ENCODE results near the gene MAP2K3.

Gene MAP2K3

DNA sequence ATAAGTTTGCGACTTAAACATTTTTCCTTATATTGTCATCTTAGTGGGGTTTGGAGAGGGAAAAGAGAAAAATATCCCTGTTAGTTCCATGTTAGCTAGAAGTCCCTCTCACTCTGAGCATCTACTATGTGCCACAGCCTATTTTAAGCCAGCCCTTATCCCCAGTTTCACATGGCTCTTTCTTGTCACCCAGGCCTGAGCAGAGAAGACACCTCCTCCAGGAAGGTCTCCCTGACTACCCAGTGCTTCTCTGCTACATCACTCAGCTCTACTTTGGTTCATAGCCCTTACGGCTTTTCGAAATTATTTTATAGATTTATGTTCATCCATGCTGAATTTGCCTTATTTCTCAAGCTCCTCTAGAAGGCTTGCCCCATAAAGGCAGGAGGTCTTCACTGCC lies 7.2 kb upstream of the MAP2K3 start:
- no peak for DNase-seq (ENCODE audit: low read depth)
- H3K4me3 ChIP-seq (replicated peaks; ENCODE audit: low read depth, low read length): no peak overlapping the region
- TF ChIP-seq, protein P1, sequence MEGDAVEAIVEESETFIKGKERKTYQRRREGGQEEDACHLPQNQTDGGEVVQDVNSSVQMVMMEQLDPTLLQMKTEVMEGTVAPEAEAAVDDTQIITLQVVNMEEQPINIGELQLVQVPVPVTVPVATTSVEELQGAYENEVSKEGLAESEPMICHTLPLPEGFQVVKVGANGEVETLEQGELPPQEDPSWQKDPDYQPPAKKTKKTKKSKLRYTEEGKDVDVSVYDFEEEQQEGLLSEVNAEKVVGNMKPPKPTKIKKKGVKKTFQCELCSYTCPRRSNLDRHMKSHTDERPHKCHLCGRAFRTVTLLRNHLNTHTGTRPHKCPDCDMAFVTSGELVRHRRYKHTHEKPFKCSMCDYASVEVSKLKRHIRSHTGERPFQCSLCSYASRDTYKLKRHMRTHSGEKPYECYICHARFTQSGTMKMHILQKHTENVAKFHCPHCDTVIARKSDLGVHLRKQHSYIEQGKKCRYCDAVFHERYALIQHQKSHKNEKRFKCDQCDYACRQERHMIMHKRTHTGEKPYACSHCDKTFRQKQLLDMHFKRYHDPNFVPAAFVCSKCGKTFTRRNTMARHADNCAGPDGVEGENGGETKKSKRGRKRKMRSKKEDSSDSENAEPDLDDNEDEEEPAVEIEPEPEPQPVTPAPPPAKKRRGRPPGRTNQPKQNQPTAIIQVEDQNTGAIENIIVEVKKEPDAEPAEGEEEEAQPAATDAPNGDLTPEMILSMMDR (IDR thresholded peaks at IDR 0.05; ENCODE audit: low read length, missing control alignments): no peak

DNA sequence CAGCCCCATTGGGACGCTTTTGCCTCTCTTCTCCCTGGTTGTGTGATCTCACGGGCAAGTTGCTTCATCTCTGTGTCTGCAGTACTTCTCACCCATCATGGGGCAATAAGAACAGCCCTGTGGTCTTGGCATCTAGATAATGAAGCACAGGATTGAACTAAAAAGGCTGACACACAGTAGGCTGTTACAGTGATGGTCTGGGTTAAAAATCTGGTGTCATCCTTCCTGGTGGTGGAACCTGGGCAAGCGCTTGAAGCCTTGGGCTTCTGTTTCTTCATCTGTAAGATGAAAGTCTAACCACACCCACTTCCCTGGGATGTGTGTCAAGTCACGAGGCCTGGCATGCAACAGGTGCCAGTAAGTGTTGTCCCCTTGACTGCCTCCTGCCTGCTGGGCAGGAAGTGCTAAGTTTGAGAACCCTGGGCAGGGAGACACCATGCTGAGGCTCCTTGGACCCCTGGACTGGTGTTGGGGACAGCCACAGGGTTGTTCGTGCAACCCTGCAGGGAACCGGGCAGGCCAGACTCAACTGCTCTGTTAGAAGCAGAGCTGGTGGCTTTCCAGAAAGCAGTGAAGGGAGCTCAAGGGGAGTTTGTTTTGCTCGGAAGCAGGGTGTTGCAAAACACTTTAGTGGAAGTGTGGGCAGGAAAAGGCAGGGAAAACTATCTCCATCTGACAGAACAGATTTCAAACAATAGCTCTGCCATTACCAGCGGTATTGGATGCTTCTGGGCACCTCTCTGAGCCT lies 5.9 kb upstream of the MAP2K3 start:
- peak; percentile 70 for DNase-seq (ENCODE audit: low read depth)
- TF ChIP-seq, protein P1 (IDR thresholded peaks at IDR 0.05; ENCODE audit: low read length, missing control alignments): no peak
- H3K4me3 ChIP-seq (replicated peaks; ENCODE audit: low read depth, low read length): no peak overlapping the region

DNA sequence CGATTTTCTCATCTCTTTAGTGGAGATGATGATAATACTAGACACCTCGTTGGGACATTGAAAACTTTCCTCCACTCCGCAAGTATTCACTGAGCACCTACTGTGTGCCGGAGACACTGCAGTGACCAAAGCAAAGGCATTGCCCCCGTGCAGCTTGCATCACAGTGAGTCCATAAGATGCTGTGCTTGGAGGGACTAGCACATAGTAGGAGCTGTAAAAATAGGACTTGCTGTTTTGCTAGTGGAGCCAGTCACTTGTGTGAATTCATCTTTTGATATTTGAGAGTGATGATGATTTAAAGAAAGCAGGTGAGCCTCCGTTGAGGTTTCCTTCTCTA lies 5.3 kb upstream of the MAP2K3 start:
- DNase-seq (ENCODE audit: low read depth): no peak
- no peak overlapping the region for H3K4me3 ChIP-seq (replicated peaks; ENCODE audit: low read depth, low read length)
- TF ChIP-seq, protein P1 (IDR thresholded peaks at IDR 0.05; ENCODE audit: low read length, missing control alignments): no peak

DNA sequence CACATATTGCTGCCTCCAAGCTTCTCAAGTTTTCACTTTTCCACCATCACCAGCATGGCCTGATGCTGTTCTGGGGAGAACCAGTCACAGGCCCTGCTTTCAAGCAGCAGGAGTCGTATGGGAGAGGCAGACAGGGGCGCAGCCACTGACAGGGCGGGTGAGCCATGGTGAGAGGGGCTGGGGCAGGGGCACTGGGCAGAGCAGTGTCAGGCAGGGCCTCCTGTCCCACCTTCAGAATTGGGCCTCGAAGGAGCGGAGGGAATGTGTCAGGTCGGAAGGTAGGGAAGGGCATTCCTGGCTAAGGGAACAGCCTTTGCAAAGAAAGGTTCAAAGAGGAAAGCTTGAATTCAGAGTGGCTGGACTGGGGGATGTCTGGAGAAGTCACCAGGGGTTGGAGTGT lies 4.9 kb upstream of the MAP2K3 start:
- TF ChIP-seq, protein P1 (IDR thresholded peaks at IDR 0.05; ENCODE audit: low read length, missing control alignments): no peak
- DNase-seq (ENCODE audit: low read depth): no peak
- H3K4me3 ChIP-seq (replicated peaks; ENCODE audit: low read depth, low read length): no peak overlapping the region

DNA sequence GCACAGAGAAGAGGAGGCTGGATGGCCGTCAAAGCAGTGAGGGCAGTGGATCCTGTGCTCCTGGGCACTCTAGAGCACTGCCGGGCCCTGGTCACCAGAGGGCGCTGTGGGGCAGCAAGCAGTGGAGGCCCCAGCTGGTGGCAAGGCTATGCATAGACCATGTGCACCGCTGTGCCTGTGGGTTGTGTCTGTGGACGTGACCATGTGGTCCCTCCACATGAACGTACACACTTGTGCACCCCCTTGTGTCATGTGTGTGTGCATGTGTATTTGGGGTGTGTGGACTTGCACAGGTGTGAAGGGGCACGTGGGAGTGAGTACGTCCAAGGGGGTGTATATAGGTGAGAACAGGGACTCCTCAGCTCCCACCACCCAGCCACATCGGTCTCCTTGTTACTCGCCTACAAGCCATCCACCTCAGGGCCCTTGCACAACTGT lies 4.4 kb upstream of the MAP2K3 start:
- no peak overlapping the region for H3K4me3 ChIP-seq (replicated peaks; ENCODE audit: low read depth, low read length)
- peak; percentile 82 for DNase-seq (ENCODE audit: low read depth)
- TF ChIP-seq, protein P1 (IDR thresholded peaks at IDR 0.05; ENCODE audit: low read length, missing control alignments): peak; percentile 98

DNA sequence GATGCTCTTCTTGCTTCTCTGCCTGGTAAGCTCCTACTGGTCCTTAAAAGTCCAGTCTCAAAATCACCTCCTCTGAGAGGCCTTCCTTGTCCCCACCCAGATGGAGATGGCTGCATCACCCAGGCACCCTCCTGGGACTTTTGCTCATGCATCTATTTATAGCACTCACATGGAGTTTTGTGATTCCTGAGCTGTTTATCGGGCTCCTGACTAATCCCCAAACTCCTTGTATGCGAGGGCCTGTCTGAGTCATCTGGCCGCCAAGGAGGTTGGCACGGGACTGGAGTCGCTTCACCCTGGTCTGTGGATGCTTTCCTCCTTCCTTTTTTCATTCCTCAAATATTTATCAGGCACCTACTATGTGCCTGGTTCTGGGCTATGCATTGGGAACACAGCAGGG lies 2.3 kb upstream of the MAP2K3 start:
- H3K4me3 ChIP-seq (replicated peaks; ENCODE audit: low read depth, low read length): no peak overlapping the region

More for the DNA sequence above, 2.3 kb upstream of the MAP2K3 start:
- DNase-seq (ENCODE audit: low read depth): peak; percentile 94
- TF ChIP-seq, protein P1 (IDR thresholded peaks at IDR 0.05; ENCODE audit: low read length, missing control alignments): no peak
